ENCODE data around the gene B4GALT1.
"Not testable (repeated sequence)": the region's sequence is repeated elsewhere in the genome, so short reads cannot be mapped to it uniquely, and the experiment has no call there.

The B4GALT1 gene

DNA sequence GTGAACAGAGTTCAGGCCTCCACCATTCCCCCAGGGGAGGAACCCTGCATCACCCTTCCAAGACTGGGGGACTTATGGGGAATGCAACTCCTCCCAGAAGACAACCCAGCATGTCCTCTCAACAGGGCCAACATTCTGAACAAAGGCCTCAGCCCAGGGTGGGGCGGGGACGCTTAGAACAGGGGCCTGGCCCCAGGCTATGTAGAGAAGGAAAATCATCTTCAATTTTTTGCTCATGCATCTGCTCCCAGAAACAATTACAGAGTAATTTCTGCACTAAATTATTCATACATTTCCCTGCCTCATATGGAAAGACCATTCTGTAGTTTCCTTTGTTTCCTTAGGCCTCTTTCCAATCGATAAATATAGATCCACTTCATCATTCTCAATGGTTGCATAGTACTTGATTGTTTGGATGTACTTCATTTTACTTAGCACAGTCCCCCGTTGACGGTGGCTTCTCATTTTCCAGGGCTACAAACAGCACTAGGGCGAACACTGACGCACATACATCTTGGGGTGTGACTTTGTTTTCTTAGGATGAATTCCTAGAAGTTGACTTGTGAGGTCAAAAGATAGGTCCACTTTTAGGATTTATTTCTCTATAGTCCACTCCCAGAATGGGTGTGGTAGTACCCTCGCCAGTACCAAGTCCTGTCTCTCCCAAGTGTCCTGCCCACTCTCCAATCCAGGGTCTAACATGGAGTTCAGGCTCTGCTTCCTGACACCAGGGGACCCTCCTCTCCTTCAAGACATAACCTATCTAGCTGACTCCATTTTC lies 63.4 kb downstream of the B4GALT1 start:
- DNase-seq, result no peak

DNA sequence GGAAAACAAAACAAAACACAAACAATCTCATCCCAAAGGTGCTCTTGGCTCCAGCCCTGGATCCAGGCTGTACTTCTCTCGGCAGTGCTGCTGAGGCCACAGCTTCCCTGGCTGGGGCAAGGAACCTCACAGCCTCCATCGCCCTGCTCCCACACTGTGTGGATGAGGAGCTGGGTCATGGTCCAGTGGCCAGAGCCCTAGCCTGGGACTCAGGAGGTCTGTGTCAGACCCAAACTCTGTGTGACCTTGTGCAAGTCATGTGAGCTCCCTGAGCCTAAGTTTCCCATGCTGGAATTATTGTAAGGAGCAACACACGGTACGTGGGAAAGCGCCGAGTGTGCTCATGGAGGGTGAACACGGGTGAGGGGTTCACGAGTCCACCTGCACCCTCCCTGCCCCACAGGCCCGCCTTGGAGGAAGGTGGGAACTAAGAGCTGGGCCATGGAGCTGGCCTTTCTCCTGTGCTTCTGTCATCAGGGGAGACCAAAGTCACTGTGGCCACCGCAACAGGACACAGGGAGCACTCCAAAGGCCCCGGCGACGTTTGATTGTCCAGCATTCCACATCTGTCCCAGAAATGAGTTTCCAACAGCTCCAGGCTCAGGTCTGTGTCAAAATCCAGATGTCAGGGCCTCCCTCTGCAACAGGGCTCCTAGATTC lies 64.5 kb downstream of the B4GALT1 start:
- DNase-seq, result no peak

DNA sequence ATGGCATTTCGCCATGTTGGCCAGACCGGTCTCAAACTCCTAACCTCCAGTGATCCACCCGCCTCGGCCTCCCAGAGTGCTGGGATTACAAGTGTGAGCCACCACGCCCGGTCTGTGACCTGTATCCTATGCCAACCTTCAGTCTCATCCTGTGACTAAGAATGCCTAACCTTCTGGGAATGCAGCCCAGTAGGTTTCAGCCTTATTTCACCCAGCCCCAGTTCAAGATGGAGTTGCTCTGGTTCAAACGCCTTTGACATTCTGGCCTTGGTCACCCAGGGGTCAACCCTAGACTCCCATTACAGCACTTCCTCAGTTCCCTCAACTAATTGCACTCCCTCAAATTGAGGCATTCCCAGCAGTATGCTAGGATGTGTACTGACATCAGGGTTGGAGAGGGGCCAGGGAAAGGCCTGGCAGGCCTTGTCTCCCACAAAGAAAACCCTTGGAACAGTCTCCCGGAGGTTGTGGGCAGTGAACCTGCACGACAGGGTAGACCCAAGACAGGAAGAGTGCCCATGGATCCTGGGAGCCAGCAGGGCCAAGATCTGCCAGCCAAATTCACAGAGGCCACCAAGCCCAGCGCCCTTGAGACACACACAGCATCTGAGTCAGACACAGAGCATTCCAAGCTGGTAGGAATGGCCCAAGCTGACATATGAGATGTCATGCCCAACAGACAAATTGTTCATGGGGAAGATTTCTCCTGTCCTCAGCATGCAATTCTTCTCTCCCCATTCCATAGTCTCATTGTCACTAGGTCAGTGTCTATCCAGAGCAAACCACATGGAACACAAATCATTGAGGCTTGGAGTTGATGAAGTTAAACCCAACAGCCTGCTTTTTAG lies 65.8 kb downstream of the B4GALT1 start:
- peak in 6 of 51 donors; percentile 3 to 15 (median 10) for DNase-seq

GRCh38 chr9:33099754-33100153 lies 67.4 kb downstream of the B4GALT1 start:
- DNase-seq, result no peak

DNA sequence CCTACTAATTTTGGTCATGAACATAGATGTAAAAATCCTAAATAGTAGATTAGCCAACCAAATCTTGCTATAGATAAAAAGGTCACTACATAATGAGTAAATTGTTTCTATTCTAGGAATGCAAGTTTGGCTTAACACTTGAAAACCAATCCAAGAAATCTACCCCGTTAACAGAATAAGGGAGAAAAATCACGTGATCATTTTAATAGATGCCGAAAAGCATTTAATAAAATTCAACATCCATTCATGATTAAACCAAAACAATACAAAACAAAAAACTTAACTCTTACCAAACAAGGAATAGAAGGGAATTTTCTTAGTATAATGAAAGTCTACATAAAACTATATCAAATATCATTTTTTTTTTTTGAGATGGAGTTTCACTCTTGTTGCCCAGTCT lies 69.9 kb downstream of the B4GALT1 start:
- no peak for DNase-seq

DNA sequence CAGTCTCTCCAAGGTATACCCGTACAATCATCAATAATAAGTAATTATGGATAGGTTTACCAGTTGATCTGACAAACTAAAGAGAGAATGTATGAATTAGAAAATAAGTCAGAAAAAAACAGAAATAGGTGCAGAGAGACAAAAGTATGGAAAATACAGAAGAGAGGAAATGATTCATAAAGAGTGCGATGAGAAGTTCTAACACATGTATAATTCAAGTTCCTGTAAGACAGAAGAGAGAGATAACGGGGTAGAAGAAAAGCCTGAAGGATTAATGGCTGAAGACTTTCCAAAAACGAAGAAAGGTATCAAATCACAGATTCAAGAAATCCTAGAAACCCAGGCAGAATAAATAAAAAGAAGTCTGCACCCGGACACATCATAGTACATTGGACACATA lies 74.5 kb downstream of the B4GALT1 start:
- no peak for DNase-seq

GRCh38 chr9:33085672-33086071 lies 81.5 kb downstream of the B4GALT1 start:
- DNase-seq, result not testable (repeated sequence)

GRCh38 chr9:33082538-33083326 lies 84.4 kb downstream of the B4GALT1 start:
- peak in 18 of 51 donors; percentile 3 to 32 (median 16) for DNase-seq

DNA sequence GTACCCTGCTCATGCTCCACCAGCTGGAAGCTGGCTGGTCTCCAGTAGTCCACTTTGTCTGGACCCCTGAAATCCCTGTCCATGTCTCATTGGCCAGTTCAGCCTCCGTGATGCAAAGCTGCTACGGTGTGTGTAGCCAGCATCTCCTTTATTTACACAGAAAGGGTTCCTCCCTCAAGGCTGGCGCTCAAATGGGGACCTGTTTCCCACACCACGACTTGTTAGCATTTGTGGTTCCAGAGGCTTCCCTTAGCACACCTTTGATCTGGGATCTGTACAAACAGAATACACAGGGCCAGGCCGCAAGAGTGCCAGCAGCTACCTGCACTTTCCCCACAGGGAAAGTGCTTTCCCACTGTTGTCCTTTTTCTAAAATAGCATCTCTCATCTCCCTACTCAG lies 85.0 kb downstream of the B4GALT1 start:
- DNase-seq, result no peak

GRCh38 chr9:33081128-33081851 lies 85.8 kb downstream of the B4GALT1 start:
- peak in 25 of 51 donors; percentile 7 to 73 (median 29) for DNase-seq

DNA sequence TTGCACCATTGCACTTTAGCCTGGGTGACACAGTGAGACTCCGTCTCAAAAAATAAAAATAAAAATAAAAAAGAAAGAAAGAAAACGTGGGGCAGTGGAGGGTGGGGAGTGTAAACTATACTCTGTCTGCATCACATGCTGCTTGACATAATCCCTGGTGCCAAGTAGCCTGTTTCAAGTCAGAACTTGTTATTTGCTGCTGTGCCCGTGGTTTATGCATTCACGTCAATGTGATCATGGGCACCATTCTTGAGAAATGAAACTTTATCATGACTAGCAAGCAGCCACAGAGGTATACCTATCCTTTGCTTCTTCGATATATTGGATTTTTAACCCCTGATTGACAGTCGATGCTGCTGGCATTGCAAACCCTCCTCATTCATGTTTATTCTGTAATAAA lies 86.6 kb downstream of the B4GALT1 start:
- no peak for DNase-seq

DNA sequence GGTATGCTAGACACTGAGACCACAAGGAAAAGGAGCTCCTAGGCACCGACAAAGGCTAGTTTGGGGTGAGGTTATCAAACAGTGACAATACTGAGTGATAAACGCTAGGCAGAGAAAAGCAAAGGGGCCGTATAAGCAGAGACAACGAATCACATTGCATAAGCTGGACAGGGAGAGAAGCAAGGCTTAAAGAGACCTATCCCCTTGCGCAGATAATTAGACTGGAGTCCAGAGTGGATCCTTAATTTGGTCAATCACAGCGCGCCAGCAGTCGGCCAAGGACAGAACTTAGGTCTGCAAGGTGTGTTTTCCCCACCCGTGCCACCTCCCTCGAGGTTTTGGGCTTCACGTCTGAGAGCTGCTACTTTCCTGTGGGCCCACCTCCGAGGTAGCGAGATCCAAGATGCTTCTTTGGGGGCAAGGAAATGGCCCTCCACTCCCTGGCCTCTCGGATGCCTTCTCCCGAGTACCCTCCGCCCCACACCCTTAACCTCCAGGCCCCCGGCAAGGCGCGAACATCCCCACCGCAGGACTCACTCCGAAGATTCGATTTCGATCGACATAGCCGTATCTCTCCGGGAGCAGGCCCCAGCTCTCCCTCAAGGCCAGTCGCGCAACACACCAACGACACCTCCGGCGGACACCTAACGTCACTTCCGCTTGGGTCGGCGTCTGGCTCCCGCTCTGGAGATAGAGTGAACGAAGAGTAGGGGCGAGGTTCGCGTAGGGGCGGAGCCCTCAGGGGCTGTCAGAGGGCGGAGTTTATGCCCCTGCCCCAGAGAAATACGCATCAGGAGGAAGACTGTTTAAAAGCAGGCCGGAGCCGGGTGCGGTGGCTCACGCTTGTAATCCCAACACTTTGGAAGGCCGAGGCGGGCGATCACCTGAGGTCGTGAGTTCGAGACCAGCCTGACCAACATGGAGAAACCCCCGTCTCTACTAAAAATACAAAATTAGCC lies 90.8 kb downstream of the B4GALT1 start, which contains the start of gene SMU1:
TSS of gene SMU1 (minus strand) at position 629 of the 959 bp plus-strand sequence. CDS start at position 563, 66 bp downstream.
- DNase-seq, result peak; percentile 40 to 97 (median 93)

DNA sequence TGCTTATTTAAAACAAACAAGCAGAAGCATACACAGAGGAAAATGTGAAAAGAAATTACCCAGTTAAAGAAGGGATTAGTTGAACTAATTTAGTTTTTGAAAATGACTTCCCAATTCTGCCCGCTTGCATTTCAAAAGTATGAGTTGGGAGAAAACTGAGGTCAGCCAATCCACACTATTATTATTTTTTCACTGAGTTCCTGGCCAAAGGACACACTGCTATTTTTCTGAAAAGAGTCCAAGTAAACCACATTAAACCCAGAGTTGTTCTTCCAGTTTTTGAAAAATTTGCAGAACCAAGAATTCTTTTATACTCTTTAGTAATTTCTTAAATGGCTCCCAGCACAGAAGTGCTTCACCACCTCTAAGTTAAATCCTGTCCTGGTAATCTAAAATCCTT lies 98.1 kb downstream of the B4GALT1 start:
- DNase-seq, result no peak

- DNase-seq, result peak in 1 of 51 donors; percentile 14
These were observed 101.7 kb downstream of the B4GALT1 start for GRCh38 chr9:33065157-33066076.
